ENCODE results near the gene HSD17B2. TPM values are rescaled to one million over a fixed set of nuclear protein-coding genes. Genes with fewer than 3 reads are reported as not detected.
"Not testable (repeated sequence)": the region's sequence is repeated elsewhere in the genome, so short reads cannot be mapped to it uniquely, and the experiment has no call there.

Gene HSD17B2
- total RNA-seq, 4 donors from 2014 or later, result 0.40 TPM; not detected in 3

DNA sequence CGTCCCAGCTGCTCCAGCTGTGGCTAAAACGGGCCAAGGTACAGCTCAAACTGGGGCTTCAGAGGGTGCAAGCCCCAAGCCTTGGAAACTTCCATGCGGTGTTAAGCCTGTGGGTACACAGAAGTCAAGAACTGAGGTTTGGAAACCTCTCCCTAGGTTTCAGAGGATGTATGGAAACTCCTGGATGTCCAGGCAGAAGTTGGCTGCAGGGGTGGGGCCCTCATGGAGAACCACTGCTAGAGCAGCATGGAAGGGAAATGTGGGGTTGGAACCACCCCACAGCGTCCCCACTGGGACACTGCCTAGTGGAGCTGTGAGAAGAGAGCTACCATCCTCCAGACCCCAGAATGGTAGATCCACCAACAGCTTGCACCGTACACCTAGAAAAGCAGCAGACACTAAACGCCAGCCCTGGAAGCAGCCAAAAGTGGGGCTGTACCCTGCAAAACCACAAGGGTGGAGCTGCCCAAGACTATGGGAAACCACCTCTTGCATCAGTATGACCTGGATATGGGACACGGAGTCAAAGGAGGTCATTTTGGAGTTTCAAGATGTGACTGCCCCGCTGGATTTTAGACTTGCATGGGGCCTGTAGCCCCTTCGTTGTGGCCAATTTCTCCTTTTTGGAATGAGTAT is 26.0 kb upstream of the HSD17B2 start:
- TF ChIP-seq, protein P1, sequence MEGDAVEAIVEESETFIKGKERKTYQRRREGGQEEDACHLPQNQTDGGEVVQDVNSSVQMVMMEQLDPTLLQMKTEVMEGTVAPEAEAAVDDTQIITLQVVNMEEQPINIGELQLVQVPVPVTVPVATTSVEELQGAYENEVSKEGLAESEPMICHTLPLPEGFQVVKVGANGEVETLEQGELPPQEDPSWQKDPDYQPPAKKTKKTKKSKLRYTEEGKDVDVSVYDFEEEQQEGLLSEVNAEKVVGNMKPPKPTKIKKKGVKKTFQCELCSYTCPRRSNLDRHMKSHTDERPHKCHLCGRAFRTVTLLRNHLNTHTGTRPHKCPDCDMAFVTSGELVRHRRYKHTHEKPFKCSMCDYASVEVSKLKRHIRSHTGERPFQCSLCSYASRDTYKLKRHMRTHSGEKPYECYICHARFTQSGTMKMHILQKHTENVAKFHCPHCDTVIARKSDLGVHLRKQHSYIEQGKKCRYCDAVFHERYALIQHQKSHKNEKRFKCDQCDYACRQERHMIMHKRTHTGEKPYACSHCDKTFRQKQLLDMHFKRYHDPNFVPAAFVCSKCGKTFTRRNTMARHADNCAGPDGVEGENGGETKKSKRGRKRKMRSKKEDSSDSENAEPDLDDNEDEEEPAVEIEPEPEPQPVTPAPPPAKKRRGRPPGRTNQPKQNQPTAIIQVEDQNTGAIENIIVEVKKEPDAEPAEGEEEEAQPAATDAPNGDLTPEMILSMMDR (IDR thresholded peaks at IDR 0.05), result no peak
- TF ChIP-seq EP300 (IDR thresholded peaks at IDR 0.05), result no peak
- no peak for TF ChIP-seq POLR2A (IDR thresholded peaks at IDR 0.05)
- no peak for TF ChIP-seq POLR2AphosphoS5 (IDR thresholded peaks at IDR 0.05)
- WGBS, 2 donors (ENCODE audit: low coverage in 1 of 2), result 95% methylated on average over 4 of the region's 9 CpGs; no CpG with 5 or more reads in 1 of the 2 donors
- Histone ChIP-seq H3K9me3 (peaks cover 0 to 7% (median 0%) of the 10 kb centered on the region in 3 donors), H3K36me3 (no peaks in the 10 kb centered on the region), H3K4me1 (no peaks in the 10 kb centered on the region), H3K27ac (no peak overlapping the region), H3K27me3 (peaks cover 26% of the 10 kb centered on the region), H3K4me3 (no peak overlapping the region)
- no peak for ATAC-seq

DNA sequence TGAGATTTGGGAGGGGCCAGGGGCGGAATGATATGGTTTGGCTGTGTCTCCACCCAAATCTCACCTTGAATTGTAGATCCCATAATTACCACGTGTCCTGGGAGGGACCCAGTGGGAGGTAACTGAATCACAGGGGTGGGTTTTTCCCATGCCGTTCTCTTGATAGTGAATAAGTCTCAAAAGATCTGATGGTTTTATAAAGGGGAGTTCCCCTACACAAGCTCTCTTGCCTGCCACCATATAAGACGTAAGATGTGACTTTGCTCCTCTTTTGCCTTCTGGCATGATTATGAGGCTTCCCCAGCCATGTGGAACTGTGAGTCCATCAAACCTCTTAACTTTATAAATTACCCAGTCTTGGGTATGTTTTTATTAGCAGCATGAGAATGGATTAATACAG is 25.3 kb upstream of the HSD17B2 start:
- H3K27ac ChIP-seq, H3K4me1 ChIP-seq, ATAC-seq, H3K36me3 ChIP-seq, H3K9me3 ChIP-seq, H3K4me3 ChIP-seq: not testable (repeated sequence)
- WGBS, 2 donors (ENCODE audit: low coverage in 1 of 2), result 92 to 94% methylated on average over 2 to 4 of the region's 4 CpGs
- H3K27me3 ChIP-seq, result peaks cover 26% of the 10 kb centered on the region

DNA sequence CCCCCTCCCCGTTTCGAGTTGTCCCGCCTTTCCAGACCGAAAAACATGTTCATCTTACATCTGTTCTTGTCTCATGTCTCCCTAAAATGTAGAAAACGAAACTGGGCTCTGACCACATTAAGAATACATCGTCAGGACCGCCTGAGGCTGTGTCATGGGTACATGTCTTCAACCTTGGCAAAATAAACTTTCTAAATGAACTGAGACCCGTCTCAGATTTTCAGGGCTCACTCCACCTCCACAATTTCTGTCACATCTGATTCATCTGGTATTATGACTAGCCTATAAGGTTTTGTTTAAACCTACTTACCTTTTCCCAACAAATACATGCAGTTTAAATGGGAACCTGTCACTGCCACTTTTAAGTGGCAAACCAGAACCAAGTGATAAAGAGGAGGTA is 24.4 kb upstream of the HSD17B2 start:
- no peaks in the 10 kb centered on the region for H3K4me1 ChIP-seq
- H3K36me3 ChIP-seq, result no peaks in the 10 kb centered on the region
- peak overlapping the region in 1 of 2 donors; percentile 55 for H3K4me3 ChIP-seq
- 71 to 82% methylated on average over 8 of the region's 8 CpGs for WGBS, 2 donors (ENCODE audit: low coverage in 1 of 2)
- no peak for ATAC-seq
- peaks cover 26% of the 10 kb centered on the region for H3K27me3 ChIP-seq
- TF ChIP-seq EP300 (IDR thresholded peaks at IDR 0.05), result no peak
- no peak for TF ChIP-seq POLR2AphosphoS5 (IDR thresholded peaks at IDR 0.05)
- TF ChIP-seq, protein P1 (IDR thresholded peaks at IDR 0.05), result no peak
- no peak for TF ChIP-seq POLR2A (IDR thresholded peaks at IDR 0.05)
- no peak overlapping the region for H3K27ac ChIP-seq
- H3K9me3 ChIP-seq, result peaks cover 0 to 18% (median 0%) of the 10 kb centered on the region in 3 donors

DNA sequence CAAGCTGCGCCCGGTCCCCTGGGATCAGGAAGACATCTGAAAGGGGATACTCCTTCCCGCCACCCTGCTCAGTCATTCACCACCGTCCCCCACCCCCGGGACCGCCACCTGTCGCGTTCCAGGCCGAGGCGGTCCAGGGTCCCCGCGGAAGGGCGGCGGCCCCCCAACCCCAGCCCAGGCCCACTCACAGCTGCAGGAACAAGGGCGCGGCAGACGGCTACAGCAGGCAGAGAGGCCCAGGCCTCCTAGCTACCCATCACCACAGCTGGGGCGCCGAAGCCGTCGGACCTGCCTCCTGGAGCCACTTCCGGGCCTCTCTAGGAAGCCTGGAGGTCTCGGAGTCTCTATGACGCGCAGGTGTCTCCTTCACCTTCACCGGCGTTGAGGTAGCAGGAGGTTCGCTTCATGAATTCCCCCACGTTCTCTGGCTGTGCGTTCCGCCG is 23.8 kb upstream of the HSD17B2 start, which contains the start of gene SDR42E1:
SDR42E1 (minus strand) TSS at position 272 of the 443 bp plus-strand sequence. CDS start 10,612 bp downstream, outside the sequence.
- Histone ChIP-seq H3K4me1 (no peaks in the 10 kb centered on the region), H3K9me3 (peaks cover 0 to 20% (median 0%) of the 10 kb centered on the region in 3 donors), H3K36me3 (no peaks in the 10 kb centered on the region), H3K4me3 (peak within 1 kb of the TSS; percentile 9 to 55), H3K27me3 (peaks cover 26% of the 10 kb centered on the region), H3K27ac (no peak within 1 kb of the TSS)
- 13 to 20% methylated on average over 3 to 6 of the region's 32 CpGs for WGBS, 2 donors (ENCODE audit: low coverage in 1 of 2)
- TF ChIP-seq POLR2A (IDR thresholded peaks at IDR 0.05) (no peak), POLR2AphosphoS5 (IDR thresholded peaks at IDR 0.05) (no peak), EP300 (IDR thresholded peaks at IDR 0.05) (no peak)
- TF ChIP-seq, protein P1 (IDR thresholded peaks at IDR 0.05), result no peak
- no peak for ATAC-seq

DNA sequence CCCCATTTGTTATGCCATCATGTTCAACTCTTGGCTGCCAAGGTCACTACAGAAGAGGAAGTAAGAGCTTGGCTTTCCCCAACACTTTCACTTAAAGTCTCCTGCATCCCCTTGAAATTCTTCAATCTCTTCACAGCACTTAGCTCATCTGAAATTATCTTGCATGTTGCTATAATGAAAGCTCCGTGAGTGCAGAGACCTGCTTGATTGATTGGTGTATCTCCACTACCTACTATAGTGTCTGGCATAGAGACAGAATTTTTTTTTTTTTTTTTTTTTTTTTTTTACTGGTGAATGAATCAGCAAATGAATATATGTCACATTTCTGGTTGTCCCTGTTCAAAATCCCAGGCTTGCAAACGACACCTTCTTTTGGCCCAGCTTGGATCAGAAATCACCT is 21.9 kb upstream of the HSD17B2 start:
- Histone ChIP-seq H3K4me3 (no peak overlapping the region), H3K27me3 (peaks cover 26% of the 10 kb centered on the region), H3K36me3 (no peaks in the 10 kb centered on the region), H3K9me3 (peaks cover 0 to 20% (median 0%) of the 10 kb centered on the region in 3 donors), H3K27ac (no peak overlapping the region), H3K4me1 (no peaks in the 10 kb centered on the region)
- TF ChIP-seq POLR2AphosphoS5 (IDR thresholded peaks at IDR 0.05) (no peak), EP300 (IDR thresholded peaks at IDR 0.05) (no peak), POLR2A (IDR thresholded peaks at IDR 0.05) (no peak)
- TF ChIP-seq, protein P1 (IDR thresholded peaks at IDR 0.05), result no peak
- ATAC-seq, result no peak
- WGBS, 2 donors (ENCODE audit: low coverage in 1 of 2), result 64 to 83% methylated on average over 2 of the region's 2 CpGs
